GOT3 (cell line): Measurements from ENCODE around the gene PELO.
"Not testable (repeated sequence)": the region's sequence is repeated elsewhere in the genome, so short reads cannot be mapped to it uniquely, and the experiment has no call there.

Experiments used
- DNase-seq: peaks from one replicate; lab custom pipeline; 2025; ENCODE audit warnings: mixed read lengths; lab: John Stamatoyannopoulos, UW

The PELO gene

GRCh38 chr5:52802272-52802973, 14.7 kb downstream of the PELO start:
- DNase-seq, result no peak

- no peak for DNase-seq
Measured at GRCh38 chr5:52802974-52803336, 15.2 kb downstream of the PELO start.

- DNase-seq, result no peak
Measured at GRCh38 chr5:52804387-52804791, 16.7 kb downstream of the PELO start.

GRCh38 chr5:52804981-52805380, 17.3 kb downstream of the PELO start:
- no peak for DNase-seq

GRCh38 chr5:52805615-52806014, 17.9 kb downstream of the PELO start:
- no peak for DNase-seq

GRCh38 chr5:52807037-52807436, 19.3 kb downstream of the PELO start:
- no peak for DNase-seq

GRCh38 chr5:52807723-52808122, 20.0 kb downstream of the PELO start:
- DNase-seq, result no peak

- DNase-seq, result no peak
Measured at GRCh38 chr5:52808316-52808901, 20.7 kb downstream of the PELO start.

- DNase-seq, result no peak
Measured at GRCh38 chr5:52809884-52810283, 22.2 kb downstream of the PELO start.

- DNase-seq, result no peak
Measured at GRCh38 chr5:52810426-52810825, 22.7 kb downstream of the PELO start.

- no peak for DNase-seq
Measured at GRCh38 chr5:52811067-52811749, 23.5 kb downstream of the PELO start.

GRCh38 chr5:52814352-52815148, 26.8 kb downstream of the PELO start:
- no peak for DNase-seq

- DNase-seq, result no peak
Measured at GRCh38 chr5:52817818-52818217, 30.1 kb downstream of the PELO start.

- DNase-seq, result no peak
Measured at GRCh38 chr5:52818360-52818759, 30.6 kb downstream of the PELO start.

- DNase-seq, result not testable (repeated sequence)
Measured at GRCh38 chr5:52818807-52819206, 31.1 kb downstream of the PELO start.

GRCh38 chr5:52821901-52822300, 34.2 kb downstream of the PELO start:
- no peak for DNase-seq

GRCh38 chr5:52822437-52822836, 34.7 kb downstream of the PELO start:
- DNase-seq, result no peak

GRCh38 chr5:52824827-52825226, 37.1 kb downstream of the PELO start:
- no peak for DNase-seq

GRCh38 chr5:52825826-52826225, 38.1 kb downstream of the PELO start:
- no peak for DNase-seq

GRCh38 chr5:52827815-52828214, 40.1 kb downstream of the PELO start:
- no peak for DNase-seq

- DNase-seq, result no peak
Measured at GRCh38 chr5:52829664-52830063, 41.9 kb downstream of the PELO start.

GRCh38 chr5:52830650-52831049, 42.9 kb downstream of the PELO start:
- DNase-seq, result no peak
